Neural progenitor cell (in vitro differentiated cells): Measurements from ENCODE around the gene KRT72.

Experiments used
- EZH2 ChIP-seq: fragments of 200-600 bp; sonication (generic); IDR thresholded peaks from 2 replicates; pipeline ENCODE4 v1.6.1; 2017; ENCODE audit warnings: antibody characterized with exemption, mild to moderate bottlenecking, moderate library complexity
- EZH2phosphoT487 ChIP-seq: fragments of 200-600 bp; sonication (generic); IDR thresholded peaks from 2 replicates; pipeline ENCODE4 v1.6.1; 2017; ENCODE audit warnings: antibody characterized with exemption
- TF ChIP-seq, protein P1 (sequence below): fragments of 200-600 bp; sonication (generic); IDR thresholded peaks from 2 replicates; pipeline ENCODE4 v1.5.1; 2017; ENCODE audit warnings: antibody characterized with exemption, mild to moderate bottlenecking

- TF ChIP-seq, protein P1, sequence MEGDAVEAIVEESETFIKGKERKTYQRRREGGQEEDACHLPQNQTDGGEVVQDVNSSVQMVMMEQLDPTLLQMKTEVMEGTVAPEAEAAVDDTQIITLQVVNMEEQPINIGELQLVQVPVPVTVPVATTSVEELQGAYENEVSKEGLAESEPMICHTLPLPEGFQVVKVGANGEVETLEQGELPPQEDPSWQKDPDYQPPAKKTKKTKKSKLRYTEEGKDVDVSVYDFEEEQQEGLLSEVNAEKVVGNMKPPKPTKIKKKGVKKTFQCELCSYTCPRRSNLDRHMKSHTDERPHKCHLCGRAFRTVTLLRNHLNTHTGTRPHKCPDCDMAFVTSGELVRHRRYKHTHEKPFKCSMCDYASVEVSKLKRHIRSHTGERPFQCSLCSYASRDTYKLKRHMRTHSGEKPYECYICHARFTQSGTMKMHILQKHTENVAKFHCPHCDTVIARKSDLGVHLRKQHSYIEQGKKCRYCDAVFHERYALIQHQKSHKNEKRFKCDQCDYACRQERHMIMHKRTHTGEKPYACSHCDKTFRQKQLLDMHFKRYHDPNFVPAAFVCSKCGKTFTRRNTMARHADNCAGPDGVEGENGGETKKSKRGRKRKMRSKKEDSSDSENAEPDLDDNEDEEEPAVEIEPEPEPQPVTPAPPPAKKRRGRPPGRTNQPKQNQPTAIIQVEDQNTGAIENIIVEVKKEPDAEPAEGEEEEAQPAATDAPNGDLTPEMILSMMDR: no peak
- TF ChIP-seq EZH2: no peak
- no peak for TF ChIP-seq EZH2phosphoT487
Observed at GRCh38 chr12:52537101-52537500, 64.2 kb downstream of the KRT72 start.
